Vagina (tissue), 2 donors: ENCODE results near the gene RSKR.

ENCODE experiments used
- POLR2A ChIP-seq, 2 donors: fragments of 450-650 bp; IDR thresholded peaks; one replicate each; pipeline ENCODE4 v1.6.1; 2017; ENCODE audit warnings: antibody characterized with exemption in 2 of 2, mild to moderate bottlenecking in 2 of 2, moderate library complexity in 2 of 2
- POLR2AphosphoS5 ChIP-seq, 2 donors: sonication (generic); formaldehyde crosslinking; IDR thresholded peaks; one replicate each; pipeline ENCODE4 v1.9.0; 2017; ENCODE audit warnings: antibody characterized with exemption in 2 of 2, mild to moderate bottlenecking in 2 of 2, low read depth in 1 of 2; ENCODE audit not compliant: insufficient read depth in 1 of 2
- TF ChIP-seq, protein P1 (sequence below), 3 experiments: fragments of 450-650 bp in 2 of 3; fragments of 200-600 bp in 1 of 3; sonication (generic) in 1 of 3; IDR thresholded peaks; one replicate each; pipeline ENCODE4 v1.5.1; 2017 to 2019; ENCODE audit warnings: antibody characterized with exemption in 3 of 3, mild to moderate bottlenecking in 2 of 3, moderate library complexity in 2 of 3

DNA sequence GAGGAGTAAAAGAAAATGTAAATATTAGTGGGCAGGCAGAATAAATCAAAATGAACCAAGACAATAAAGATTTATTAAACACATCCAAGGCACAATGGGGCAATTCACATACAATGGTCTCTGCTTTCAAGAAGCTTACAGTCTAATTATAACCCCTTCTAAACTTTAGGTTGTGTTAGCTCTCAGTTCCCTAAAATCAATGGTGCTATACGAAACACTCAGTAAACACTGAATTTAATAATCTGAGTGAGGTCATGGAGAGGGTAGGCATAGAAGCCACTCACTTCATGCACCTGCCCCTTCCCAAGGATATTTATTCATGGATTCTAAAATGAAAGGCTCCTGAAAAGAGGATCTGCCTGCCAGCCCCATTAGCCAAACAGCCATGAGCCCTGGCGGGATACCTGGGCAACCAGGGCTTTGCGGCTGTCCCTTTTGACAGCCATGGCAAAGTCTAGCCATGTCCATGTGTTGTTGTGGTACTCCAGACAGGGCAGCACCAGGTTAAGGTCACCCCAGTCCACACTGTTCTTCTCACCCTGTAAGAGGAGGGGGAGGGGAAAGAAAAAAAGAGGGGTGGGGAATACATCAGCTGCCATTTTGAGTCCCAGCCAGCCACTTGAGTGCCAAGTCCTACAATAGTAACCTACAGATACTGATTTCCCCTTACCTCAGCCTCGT lies 1.4 kb upstream of the RSKR start:
- TF ChIP-seq, protein P1, sequence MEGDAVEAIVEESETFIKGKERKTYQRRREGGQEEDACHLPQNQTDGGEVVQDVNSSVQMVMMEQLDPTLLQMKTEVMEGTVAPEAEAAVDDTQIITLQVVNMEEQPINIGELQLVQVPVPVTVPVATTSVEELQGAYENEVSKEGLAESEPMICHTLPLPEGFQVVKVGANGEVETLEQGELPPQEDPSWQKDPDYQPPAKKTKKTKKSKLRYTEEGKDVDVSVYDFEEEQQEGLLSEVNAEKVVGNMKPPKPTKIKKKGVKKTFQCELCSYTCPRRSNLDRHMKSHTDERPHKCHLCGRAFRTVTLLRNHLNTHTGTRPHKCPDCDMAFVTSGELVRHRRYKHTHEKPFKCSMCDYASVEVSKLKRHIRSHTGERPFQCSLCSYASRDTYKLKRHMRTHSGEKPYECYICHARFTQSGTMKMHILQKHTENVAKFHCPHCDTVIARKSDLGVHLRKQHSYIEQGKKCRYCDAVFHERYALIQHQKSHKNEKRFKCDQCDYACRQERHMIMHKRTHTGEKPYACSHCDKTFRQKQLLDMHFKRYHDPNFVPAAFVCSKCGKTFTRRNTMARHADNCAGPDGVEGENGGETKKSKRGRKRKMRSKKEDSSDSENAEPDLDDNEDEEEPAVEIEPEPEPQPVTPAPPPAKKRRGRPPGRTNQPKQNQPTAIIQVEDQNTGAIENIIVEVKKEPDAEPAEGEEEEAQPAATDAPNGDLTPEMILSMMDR (IDR thresholded peaks at IDR 0.05) = no peak
- TF ChIP-seq POLR2A (IDR thresholded peaks at IDR 0.05) = no peak
- no peak for TF ChIP-seq POLR2AphosphoS5 (IDR thresholded peaks at IDR 0.05; ENCODE audit: insufficient read depth in 1 of 2, low read depth in 1 of 2)
